NAMALWA (cell line): ENCODE measurements around the gene HIVEP1.

Experiments used
- DNase-seq: peaks from one replicate; pipeline ENCODE4 v3.0.0-alpha.2; 2015; ENCODE audit warnings: low spot score

The HIVEP1 gene

DNA sequence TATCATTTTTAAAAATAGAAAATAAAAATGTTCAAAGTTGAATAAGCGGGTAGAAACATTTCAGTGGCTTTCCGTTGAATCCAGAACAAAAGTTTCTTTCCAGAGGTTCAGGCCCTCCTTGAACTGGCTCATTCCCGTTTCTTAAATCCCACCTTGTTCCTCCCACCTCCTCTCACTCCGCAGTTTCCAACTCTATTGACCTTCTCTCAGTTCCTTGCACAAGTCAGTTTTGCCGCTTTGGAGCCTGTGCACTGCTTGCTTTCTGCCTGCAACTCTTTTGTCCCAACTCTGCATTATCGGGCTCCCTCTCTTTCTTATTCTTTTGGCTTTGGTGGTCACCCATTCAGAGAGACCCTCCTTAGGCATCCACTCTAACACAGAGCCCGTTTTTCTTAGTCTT is 178.1 kb downstream of the HIVEP1 start:
- no peak for DNase-seq

DNA sequence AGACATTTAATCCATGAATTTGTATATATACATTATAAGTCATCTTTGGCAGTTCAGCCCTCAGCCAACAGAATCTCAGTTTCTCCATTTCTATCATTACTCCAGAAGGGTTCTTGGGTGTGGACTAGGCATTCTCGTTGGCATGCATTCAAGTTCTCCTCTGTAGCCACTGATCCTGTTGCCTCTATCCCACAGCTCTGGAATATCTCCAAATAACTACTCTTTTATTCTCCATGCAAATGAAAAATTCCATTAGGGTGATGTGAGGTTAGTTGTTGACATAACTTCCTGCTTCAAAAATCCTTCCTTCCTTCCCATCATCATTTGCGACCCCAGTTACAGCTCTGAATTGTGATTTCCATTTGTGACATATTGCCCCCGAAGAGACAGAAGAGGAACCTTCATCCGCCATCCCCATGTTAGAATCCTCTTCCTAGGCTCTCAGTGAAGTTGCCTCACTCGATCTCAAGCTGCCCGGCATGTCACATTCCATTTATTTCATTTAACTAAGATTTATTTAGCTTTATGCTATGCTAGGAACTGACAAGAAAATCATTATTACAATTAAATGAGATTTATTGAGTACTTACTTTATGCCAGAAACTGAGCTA is 184.3 kb downstream of the HIVEP1 start:
- no peak for DNase-seq

- DNase-seq = no peak
Observed at GRCh38 chr6:12198851-12199250, 186.7 kb downstream of the HIVEP1 start.

GRCh38 chr6:12200015-12200564 is 188.0 kb downstream of the HIVEP1 start:
- no peak for DNase-seq

- no peak for DNase-seq
Observed at GRCh38 chr6:12200761-12201160, 188.6 kb downstream of the HIVEP1 start.

DNA sequence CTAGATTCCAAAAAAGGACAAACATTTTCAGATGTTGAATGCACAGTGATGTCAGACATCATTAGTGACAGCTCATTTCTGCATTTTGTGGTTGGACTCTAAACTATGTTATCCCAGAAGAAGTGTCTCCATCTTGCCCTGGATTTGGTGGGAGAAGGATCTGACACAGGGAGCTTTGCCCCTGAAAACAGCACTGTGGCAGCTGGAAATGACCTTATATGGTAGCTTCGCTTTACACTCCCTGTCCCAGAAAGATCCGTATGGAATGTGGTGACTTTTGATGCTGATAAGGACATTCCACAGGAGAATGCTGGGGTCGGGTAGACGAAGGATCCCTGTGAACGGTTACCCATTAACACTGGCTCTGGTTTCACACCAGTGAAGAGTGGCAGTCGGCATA is 190.9 kb downstream of the HIVEP1 start:
- DNase-seq = no peak

DNA sequence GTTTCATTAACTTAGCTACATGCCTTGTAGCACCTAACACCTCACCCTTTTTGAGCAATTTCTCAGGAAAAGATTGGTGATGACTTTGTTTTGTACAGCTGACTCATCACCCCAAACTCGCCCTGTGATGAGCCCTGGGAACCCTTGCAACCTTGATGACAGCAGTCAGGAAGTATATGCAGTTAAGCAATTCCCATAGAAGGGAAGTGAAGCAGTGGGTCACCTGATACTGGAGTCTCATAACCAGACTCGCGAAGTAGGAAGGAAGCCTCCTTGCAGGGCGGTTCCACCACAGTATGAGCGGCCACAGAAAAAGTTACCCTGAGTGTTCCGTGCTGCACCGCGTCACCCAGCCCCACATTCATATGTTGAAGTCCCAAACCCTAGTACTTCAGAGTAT is 196.1 kb downstream of the HIVEP1 start:
- DNase-seq = no peak

DNA sequence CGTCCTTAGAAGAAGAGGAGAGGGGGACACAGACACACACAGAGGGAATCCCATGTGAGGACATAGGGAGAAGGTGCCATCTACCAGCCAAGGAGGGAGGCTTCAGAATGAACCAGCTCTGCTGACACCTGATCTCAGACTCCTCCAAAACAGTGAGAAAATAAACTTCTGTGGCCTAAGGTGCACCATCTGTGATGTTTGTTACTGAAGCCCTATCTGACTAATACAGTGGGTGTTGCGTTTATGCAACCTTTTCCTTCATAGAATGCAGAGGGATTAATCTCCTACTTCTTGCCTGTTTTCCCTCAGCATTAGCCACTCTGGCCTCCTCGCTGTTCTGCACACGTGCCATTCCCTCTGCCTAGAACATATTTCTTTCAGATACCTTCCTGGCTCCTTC is 196.6 kb downstream of the HIVEP1 start:
- DNase-seq = no peak
